ENCODE results near the gene TMEM247. TPM values are rescaled to one million over a fixed set of nuclear protein-coding genes. Genes with fewer than 3 reads are reported as not detected.
A peak's percentile ranks its signal among the peaks of the same experiment; 100 is the strongest.

The TMEM247 gene
- total RNA-seq, 1 experiment from 2014 or later: not detected

- POLR2A ChIA-PET (ENCODE audit: low non-redundant PET): no interaction called here
- Histone ChIP-seq H3K4me1 (ENCODE audit: insufficient read depth, low read length, poor library complexity, severe bottlenecking) (no peaks in the 10 kb centered on the region), H3K36me3 (ENCODE audit: insufficient read depth, low read length, poor library complexity, severe bottlenecking) (no peaks in the 10 kb centered on the region), H3K27me3 (replicated peaks; ENCODE audit: insufficient read depth, low read depth, low read length, poor library complexity) (peaks cover 27% of the 10 kb centered on the region), H3K9me3 (ENCODE audit: low read depth, low read length, poor library complexity, severe bottlenecking) (no peaks in the 10 kb centered on the region), H3K4me3 (ENCODE audit: low read depth, low read length, poor library complexity, severe bottlenecking) (no peak overlapping the region), H3K27ac (ENCODE audit: low read depth, low read length, poor library complexity, severe bottlenecking) (no peak overlapping the region)
- no TSS peak for BruUV-seq (replicated peaks)
- TF ChIP-seq EZH2 (IDR thresholded peaks at IDR 0.05; ENCODE audit: borderline replicate concordance, low read depth, low read length, poor library complexity, severe bottlenecking): no peak
- no peak for TF ChIP-seq CTCF (conservative IDR thresholded peaks at IDR 0.05; ENCODE audit: low read depth, low read length)
- CTCF ChIA-PET: no interaction called here
- intact Hi-C loops (cut with micrococcal nuclease; ENCODE audit: unreplicated experiment): no loop called here
- no peak for DNase-seq (ENCODE audit: low spot score)
Measured at GRCh38 chr2:46497766-46498165, 18.4 kb downstream of the TMEM247 start.

DNA sequence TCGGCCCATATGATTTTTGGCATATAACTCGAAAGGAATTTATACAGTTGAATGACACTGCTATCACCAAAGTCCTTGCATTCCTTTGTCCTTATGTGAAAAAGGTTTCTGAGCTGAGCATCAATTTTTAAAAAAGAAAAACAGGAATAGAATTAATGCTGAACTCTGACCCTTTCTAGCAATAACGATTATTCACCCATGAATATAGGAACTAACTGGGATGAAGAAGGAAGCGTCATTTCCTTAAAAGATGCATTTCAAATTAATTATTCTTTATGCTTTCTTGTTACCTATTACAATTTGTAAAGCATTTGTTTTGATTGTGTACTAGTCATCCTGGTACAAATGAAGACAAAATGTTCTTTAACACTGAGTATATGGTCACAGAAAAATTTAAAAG is 19.3 kb downstream of the TMEM247 start:
- POLR2A ChIA-PET (ENCODE audit: low non-redundant PET): no interaction called here
- Histone ChIP-seq H3K27ac (ENCODE audit: low read depth, low read length, poor library complexity, severe bottlenecking) (no peak overlapping the region), H3K4me1 (ENCODE audit: insufficient read depth, low read length, poor library complexity, severe bottlenecking) (no peaks in the 10 kb centered on the region), H3K4me3 (ENCODE audit: low read depth, low read length, poor library complexity, severe bottlenecking) (no peak overlapping the region), H3K27me3 (replicated peaks; ENCODE audit: insufficient read depth, low read depth, low read length, poor library complexity) (peaks cover 27% of the 10 kb centered on the region), H3K36me3 (ENCODE audit: insufficient read depth, low read length, poor library complexity, severe bottlenecking) (no peaks in the 10 kb centered on the region), H3K9me3 (ENCODE audit: low read depth, low read length, poor library complexity, severe bottlenecking) (no peaks in the 10 kb centered on the region)
- intact Hi-C loops (cut with micrococcal nuclease; ENCODE audit: unreplicated experiment): no loop called here
- no peak for TF ChIP-seq CTCF (conservative IDR thresholded peaks at IDR 0.05; ENCODE audit: low read depth, low read length)
- no peak for TF ChIP-seq EZH2 (IDR thresholded peaks at IDR 0.05; ENCODE audit: borderline replicate concordance, low read depth, low read length, poor library complexity, severe bottlenecking)
- CTCF ChIA-PET: no interaction called here
- no TSS peak for BruUV-seq (replicated peaks)
- DNase-seq (ENCODE audit: low spot score): no peak

GRCh38 chr2:46499392-46499785 is 20.0 kb downstream of the TMEM247 start:
- Histone ChIP-seq H3K27ac (ENCODE audit: low read depth, low read length, poor library complexity, severe bottlenecking) (no peak overlapping the region), H3K36me3 (ENCODE audit: insufficient read depth, low read length, poor library complexity, severe bottlenecking) (no peaks in the 10 kb centered on the region), H3K4me1 (ENCODE audit: insufficient read depth, low read length, poor library complexity, severe bottlenecking) (no peaks in the 10 kb centered on the region), H3K9me3 (ENCODE audit: low read depth, low read length, poor library complexity, severe bottlenecking) (no peaks in the 10 kb centered on the region), H3K27me3 (replicated peaks; ENCODE audit: insufficient read depth, low read depth, low read length, poor library complexity) (peaks cover 27% of the 10 kb centered on the region), H3K4me3 (ENCODE audit: low read depth, low read length, poor library complexity, severe bottlenecking) (peak overlapping the region; percentile 44)
- TF ChIP-seq CTCF (conservative IDR thresholded peaks at IDR 0.05; ENCODE audit: low read depth, low read length) (no peak), EZH2 (IDR thresholded peaks at IDR 0.05; ENCODE audit: borderline replicate concordance, low read depth, low read length, poor library complexity, severe bottlenecking) (no peak)
- no TSS peak for BruUV-seq (replicated peaks)
- ChIA-PET CTCF (no interaction called here), POLR2A (ENCODE audit: low non-redundant PET) (no interaction called here)
- no peak for DNase-seq (ENCODE audit: low spot score)
- intact Hi-C loops (cut with micrococcal nuclease; ENCODE audit: unreplicated experiment): no loop called here

Data from A673 (cell line).